Activated naive CD8-positive, alpha-beta T cell (primary cell): ENCODE measurements around the gene PRR23C.
"Not testable (repeated sequence)": the region's sequence is repeated elsewhere in the genome, so short reads cannot be mapped to it uniquely, and the experiment has no call there.

Experiments used
- H3K27ac Mint-ChIP-seq: one replicate; pipeline ENCODE4 v1.8.0; 2021; ENCODE audit warnings: mixed read lengths
- H3K27me3 Mint-ChIP-seq: one replicate; pipeline ENCODE4 v1.8.0; 2021; ENCODE audit warnings: mixed read lengths
- H3K36me3 Mint-ChIP-seq: one replicate; pipeline ENCODE4 v1.8.0; 2021; ENCODE audit warnings: mixed read lengths
- H3K4me1 Mint-ChIP-seq: one replicate; pipeline ENCODE4 v1.8.0; 2021; ENCODE audit warnings: low read depth, mixed read lengths
- H3K4me3 Mint-ChIP-seq: one replicate; pipeline ENCODE4 v1.8.0; 2021; ENCODE audit warnings: mild to moderate bottlenecking, mixed read lengths
- H3K9me3 Mint-ChIP-seq: one replicate; pipeline ENCODE4 v1.8.0; 2021; ENCODE audit warnings: low read depth, mixed read lengths

PRR23C gene

DNA sequence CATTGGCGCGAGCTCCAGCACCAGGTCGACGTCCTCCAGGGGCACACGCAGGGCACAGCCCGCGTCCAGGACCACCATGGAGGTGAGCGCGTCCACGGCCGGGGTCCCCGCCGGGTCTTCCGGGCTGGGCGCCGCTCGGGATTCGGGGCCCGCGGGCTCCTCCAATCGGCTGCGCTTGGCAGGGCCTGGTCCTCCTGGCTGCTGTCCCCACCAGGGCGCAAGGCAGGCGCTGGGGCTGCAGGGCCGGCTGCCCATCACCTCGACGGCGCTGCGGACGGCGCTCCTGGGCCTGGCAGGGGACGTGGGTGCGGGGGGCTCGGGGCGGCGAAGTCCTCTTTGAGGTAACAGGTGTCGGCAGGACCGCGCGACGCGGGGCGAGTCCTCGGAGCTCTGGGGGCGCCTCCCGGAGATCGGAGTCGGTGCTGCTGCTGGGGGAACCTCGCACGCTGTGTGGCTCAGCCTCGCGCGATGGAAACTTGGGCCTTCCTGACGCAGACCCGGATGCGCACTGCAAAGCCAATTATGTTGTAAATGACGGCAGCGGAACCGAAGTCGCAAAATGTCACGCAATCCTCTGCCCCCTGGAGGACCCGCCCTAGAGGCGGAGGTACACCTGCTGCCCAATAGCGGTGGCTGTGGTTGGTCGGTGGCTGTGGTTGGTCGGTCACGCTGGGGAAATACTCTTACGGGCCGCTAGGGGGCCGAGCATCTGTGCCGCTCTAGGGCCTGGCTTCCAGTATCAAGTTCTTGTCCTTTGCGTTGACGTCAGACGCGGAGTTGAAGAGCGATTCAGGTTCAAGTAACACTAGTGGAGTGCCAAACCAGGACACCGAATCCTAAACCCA, at the start of gene PRR23C:
Gene PRR23C, minus strand, starts transcription at position 527 of the 845 bp plus-strand sequence. Its CDS starts 272 bp downstream, at position 255.
- Mint-ChIP-seq H3K36me3 (no peaks in the 10 kb centered on the region), H3K4me3 (no peak within 1 kb of the TSS), H3K9me3 (peaks cover 8% of the 10 kb centered on the region), H3K4me1 (no peaks in the 10 kb centered on the region), H3K27me3 (peaks cover under 1% of the 10 kb centered on the region), H3K27ac (no peak within 1 kb of the TSS)

GRCh38 chr3:139093840-139094239, 49.1 kb upstream of the PRR23C start:
- Mint-ChIP-seq H3K27me3 (peaks cover 14% of the 10 kb centered on the region), H3K36me3 (no peaks in the 10 kb centered on the region), H3K27ac (no peak overlapping the region), H3K4me1 (no peaks in the 10 kb centered on the region), H3K4me3 (no peak overlapping the region), H3K9me3 (peaks cover 7% of the 10 kb centered on the region)

DNA sequence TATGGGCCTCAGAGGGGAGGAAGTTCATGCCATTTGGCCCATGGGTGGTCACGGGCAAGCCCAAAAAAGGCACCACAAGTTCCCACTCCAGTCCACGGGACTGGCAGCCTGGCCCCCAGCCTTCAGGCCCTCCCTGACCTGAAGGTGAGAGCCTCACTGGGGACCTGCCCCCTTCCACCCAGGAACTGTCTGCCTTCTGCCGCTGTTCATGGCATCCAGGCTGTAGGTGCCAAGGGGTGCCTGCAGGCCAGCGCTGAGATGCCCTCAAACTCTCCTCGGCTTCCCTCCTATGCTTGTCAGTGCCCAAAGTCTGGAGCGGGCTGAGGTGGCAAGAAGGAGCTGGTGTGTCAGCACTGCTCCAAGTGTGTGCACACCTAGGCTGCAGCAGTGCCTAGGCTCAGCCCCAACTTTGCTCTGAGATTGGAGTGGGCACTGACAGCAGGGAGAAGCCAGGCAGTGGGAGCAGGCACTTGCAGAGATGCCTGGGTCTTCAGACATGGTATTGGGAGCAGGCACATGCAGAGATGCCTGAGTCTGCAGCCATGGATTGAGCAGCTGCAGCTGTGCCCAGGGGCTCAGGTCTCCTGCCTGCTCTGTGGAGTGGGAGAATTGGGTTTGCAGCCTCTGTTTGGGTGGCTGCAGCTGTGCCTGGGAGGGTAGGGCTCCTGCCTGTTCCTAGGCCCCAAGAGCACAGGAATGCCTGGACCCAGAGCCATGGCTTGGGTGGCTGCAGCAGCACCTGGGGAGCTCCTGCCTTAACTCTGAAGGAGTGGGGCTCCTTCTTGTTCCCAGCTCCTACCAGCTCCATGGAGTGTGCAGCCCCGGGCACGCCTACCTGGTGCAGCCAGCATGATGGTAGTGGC, 44.0 kb upstream of the PRR23C start:
- H3K4me3 Mint-ChIP-seq: no peak overlapping the region
- peaks cover 9% of the 10 kb centered on the region for H3K27me3 Mint-ChIP-seq
- H3K36me3 Mint-ChIP-seq: no peaks in the 10 kb centered on the region
- H3K27ac Mint-ChIP-seq: no peak overlapping the region
- H3K4me1 Mint-ChIP-seq: no peaks in the 10 kb centered on the region
- peaks cover 8% of the 10 kb centered on the region for H3K9me3 Mint-ChIP-seq

DNA sequence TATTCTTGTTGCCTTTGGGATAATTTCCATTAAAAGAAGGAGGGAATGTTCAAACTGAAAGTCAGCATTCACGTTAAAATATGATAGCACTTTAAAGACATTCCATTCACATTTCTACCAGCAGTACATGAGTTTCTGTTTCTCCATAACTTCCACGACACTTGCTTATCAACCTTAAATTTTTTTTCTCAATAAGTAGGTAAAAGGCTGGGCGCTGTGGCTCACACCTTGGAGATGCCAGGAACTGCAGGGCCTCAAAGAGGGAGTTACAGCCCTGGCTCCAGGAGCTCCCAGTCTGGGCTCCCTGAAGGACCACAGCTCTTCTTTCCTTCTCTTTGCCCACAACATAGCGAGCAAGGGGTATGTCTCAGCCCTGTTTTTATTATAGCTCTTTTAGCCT, 42.9 kb upstream of the PRR23C start:
- no peak overlapping the region for H3K27ac Mint-ChIP-seq
- H3K4me1 Mint-ChIP-seq: no peaks in the 10 kb centered on the region
- peaks cover 5% of the 10 kb centered on the region for H3K9me3 Mint-ChIP-seq
- no peaks in the 10 kb centered on the region for H3K36me3 Mint-ChIP-seq
- no peak overlapping the region for H3K4me3 Mint-ChIP-seq
- peaks cover 7% of the 10 kb centered on the region for H3K27me3 Mint-ChIP-seq

DNA sequence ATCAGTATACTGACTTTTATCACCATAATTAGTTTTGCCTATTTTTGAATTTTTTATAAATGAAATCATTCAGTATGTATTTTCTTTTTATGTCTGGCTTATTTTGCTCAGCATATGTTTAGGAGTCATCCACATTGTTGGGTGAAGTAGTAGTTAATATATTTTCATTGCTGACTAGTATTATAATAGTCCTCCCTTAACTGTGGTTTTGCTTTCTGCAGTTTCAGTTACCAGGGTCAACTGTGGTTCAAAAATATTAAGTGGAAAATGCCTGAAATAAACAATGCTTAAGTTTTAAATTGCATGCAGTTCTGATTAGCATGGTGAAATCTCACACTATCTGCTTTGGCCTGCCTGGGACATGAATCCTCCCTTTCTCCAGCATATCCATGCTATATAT, 39.5 kb upstream of the PRR23C start:
- no peak overlapping the region for H3K27ac Mint-ChIP-seq
- no peak overlapping the region for H3K4me3 Mint-ChIP-seq
- H3K9me3 Mint-ChIP-seq: peaks cover 4% of the 10 kb centered on the region
- no peaks in the 10 kb centered on the region for H3K36me3 Mint-ChIP-seq
- H3K27me3 Mint-ChIP-seq: peaks cover 1% of the 10 kb centered on the region
- no peaks in the 10 kb centered on the region for H3K4me1 Mint-ChIP-seq

GRCh38 chr3:139074565-139075115, 29.9 kb upstream of the PRR23C start:
- H3K4me3 Mint-ChIP-seq: no peak overlapping the region
- peaks cover 2% of the 10 kb centered on the region for H3K36me3 Mint-ChIP-seq
- H3K27ac Mint-ChIP-seq: no peak overlapping the region
- H3K4me1 Mint-ChIP-seq: no peaks in the 10 kb centered on the region
- peaks cover 13% of the 10 kb centered on the region for H3K27me3 Mint-ChIP-seq
- peaks cover 15% of the 10 kb centered on the region for H3K9me3 Mint-ChIP-seq

GRCh38 chr3:139062918-139063317, 18.2 kb upstream of the PRR23C start:
- peaks cover 7% of the 10 kb centered on the region for H3K9me3 Mint-ChIP-seq
- H3K27ac Mint-ChIP-seq: no peak overlapping the region
- H3K36me3 Mint-ChIP-seq: no peaks in the 10 kb centered on the region
- no peak overlapping the region for H3K4me3 Mint-ChIP-seq
- H3K27me3 Mint-ChIP-seq: peaks cover 9% of the 10 kb centered on the region
- no peaks in the 10 kb centered on the region for H3K4me1 Mint-ChIP-seq

- no peak overlapping the region for H3K4me3 Mint-ChIP-seq
- peaks cover 2% of the 10 kb centered on the region for H3K36me3 Mint-ChIP-seq
- no peak overlapping the region for H3K27ac Mint-ChIP-seq
- H3K9me3 Mint-ChIP-seq: peaks cover 26% of the 10 kb centered on the region
- peaks cover 2% of the 10 kb centered on the region for H3K27me3 Mint-ChIP-seq
- H3K4me1 Mint-ChIP-seq: no peaks in the 10 kb centered on the region
These were observed 8.3 kb upstream of the PRR23C start for GRCh38 chr3:139052802-139053600.

GRCh38 chr3:139043554-139044365, 932 bp downstream of the PRR23C start:
- Mint-ChIP-seq H3K27ac (no peak overlapping the region), H3K27me3 (peaks cover 4% of the 10 kb centered on the region), H3K4me1 (no peaks in the 10 kb centered on the region), H3K36me3 (no peaks in the 10 kb centered on the region), H3K4me3 (no peak overlapping the region), H3K9me3 (peaks cover 8% of the 10 kb centered on the region)

DNA sequence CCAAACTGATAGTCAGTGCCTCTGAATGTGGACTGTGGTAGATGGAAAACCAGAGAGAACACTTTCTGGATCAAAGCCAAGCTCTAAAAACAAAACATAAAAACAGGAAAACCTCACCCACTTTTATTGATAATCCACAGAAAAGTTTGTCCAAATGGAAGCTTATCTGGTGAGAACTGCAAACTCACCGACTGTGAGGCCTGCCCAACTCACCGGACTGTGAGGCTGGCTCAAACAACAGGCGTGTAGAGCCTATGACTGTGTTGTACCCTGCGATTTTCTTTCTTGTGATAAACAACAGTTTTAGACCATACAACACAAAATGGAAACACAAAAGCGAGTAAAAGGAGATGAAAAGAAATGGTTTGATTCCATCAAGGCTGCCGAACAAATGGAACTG, 7.2 kb downstream of the PRR23C start:
- no peaks in the 10 kb centered on the region for H3K4me1 Mint-ChIP-seq
- H3K27me3 Mint-ChIP-seq: peaks cover 10% of the 10 kb centered on the region
- H3K27ac Mint-ChIP-seq: no peak overlapping the region
- H3K36me3 Mint-ChIP-seq: no peaks in the 10 kb centered on the region
- no peak overlapping the region for H3K4me3 Mint-ChIP-seq
- no peaks in the 10 kb centered on the region for H3K9me3 Mint-ChIP-seq

- Mint-ChIP-seq H3K27ac (no peak overlapping the region), H3K4me3 (no peak overlapping the region), H3K4me1 (no peaks in the 10 kb centered on the region), H3K27me3 (peaks cover 6% of the 10 kb centered on the region), H3K36me3 (no peaks in the 10 kb centered on the region), H3K9me3 (peaks cover 7% of the 10 kb centered on the region)
These were observed 12.2 kb downstream of the PRR23C start for GRCh38 chr3:139032326-139033002.

DNA sequence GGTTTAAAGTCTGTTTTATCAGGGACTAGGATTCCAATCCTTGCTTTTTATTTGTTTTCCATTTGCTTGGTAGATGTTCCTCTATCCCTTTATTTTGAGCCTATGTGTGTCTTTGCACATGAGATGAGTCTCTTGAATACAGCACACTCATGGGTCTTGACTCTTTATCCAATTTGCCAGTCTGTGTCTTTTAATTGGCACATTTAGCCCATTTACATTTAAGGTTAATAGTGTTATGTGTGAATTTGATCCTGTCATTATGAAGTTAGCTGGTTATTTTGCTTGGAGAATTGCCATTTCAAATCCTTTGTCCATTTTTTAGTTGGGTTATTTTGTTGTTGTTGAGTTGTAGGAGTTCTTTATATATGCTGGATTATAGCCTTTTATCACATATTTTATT, 14.1 kb downstream of the PRR23C start:
- H3K36me3 Mint-ChIP-seq, H3K27me3 Mint-ChIP-seq, H3K4me1 Mint-ChIP-seq, H3K27ac Mint-ChIP-seq, H3K4me3 Mint-ChIP-seq, H3K9me3 Mint-ChIP-seq: not testable (repeated sequence)

DNA sequence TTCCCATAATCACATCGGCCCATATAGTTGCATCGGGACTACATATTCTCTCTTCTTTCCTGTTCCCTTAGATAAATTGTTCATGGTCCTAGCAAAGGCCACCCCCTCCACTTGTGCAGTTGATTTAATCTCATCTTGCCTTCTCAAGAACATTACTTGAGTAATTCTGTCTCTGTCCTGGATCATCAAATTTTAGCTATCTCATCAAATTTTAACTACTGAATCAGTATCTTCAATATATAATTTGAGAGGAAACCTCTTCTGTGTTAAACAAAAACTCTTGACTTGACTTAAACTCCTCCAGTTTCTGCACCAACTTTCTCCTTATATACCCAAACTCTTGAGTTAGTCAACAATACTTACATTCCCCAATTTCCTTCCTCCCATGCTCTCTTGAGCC, 19.7 kb downstream of the PRR23C start:
- Mint-ChIP-seq H3K9me3 (no peaks in the 10 kb centered on the region), H3K27ac (no peak overlapping the region), H3K4me3 (no peak overlapping the region), H3K4me1 (no peaks in the 10 kb centered on the region), H3K36me3 (no peaks in the 10 kb centered on the region), H3K27me3 (no peaks in the 10 kb centered on the region)
